Measurements from ENCODE around the gene CACNB4. TPM values are rescaled to one million over a fixed set of nuclear protein-coding genes. Genes with fewer than 3 reads are reported as not detected.

Gene CACNB4
- total and polyA plus RNA-seq, 9 of the 15 experiments (the other 6 are each of a cell fraction or from before 2014, with no cell fraction given): 0.01 to 0.20 (median 0.04) TPM; not detected in 1

GRCh38 chr2:151805343-151805742, 293.5 kb downstream of the CACNB4 start (continued):
- no peak for TF ChIP-seq RFX7 (CRISPR knock-in tag; IDR thresholded peaks at IDR 0.05)
- TF ChIP-seq ZC3H4 (CRISPR knock-in tag; IDR thresholded peaks at IDR 0.05; ENCODE audit: borderline replicate concordance): no peak
- 0 out of 2 replicates have a peak, but pooled peaks have one; percentile 30 for TF ChIP-seq ETV1 (tag; conservative IDR thresholded peaks at IDR 0.05; ENCODE audit: low read depth)
- no peak for TF ChIP-seq HDAC2 (IDR thresholded peaks at IDR 0.05)
- TF ChIP-seq BCL6 (CRISPR knock-in tag; IDR thresholded peaks at IDR 0.05): no peak
- TF ChIP-seq NFE2L1 (tag; IDR thresholded peaks at IDR 0.05; ENCODE audit: borderline replicate concordance, low read depth): no peak
- no peak for TF ChIP-seq EZH2 (IDR thresholded peaks at IDR 0.05; ENCODE audit: borderline replicate concordance, low read depth, low read length)
- no peak for TF ChIP-seq SRSF9 (IDR thresholded peaks at IDR 0.05; ENCODE audit: borderline replicate concordance, low read depth, low read length)
- TF ChIP-seq TRIM24 (IDR thresholded peaks at IDR 0.05): peak; percentile 14 to 53; a peak in 2 of 4 replicates
- TF ChIP-seq MTA2 (IDR thresholded peaks at IDR 0.05; ENCODE audit: low read depth): no peak
- no peak for TF ChIP-seq ARHGAP35 (IDR thresholded peaks at IDR 0.05; ENCODE audit: partially characterized antibody)
- TF ChIP-seq ILF3 (IDR thresholded peaks at IDR 0.05; ENCODE audit: borderline replicate concordance): no peak
- TF ChIP-seq MECOM (CRISPR knock-in tag; IDR thresholded peaks at IDR 0.05): no peak
- no peak for TF ChIP-seq ZNF253 (CRISPR knock-in tag; conservative IDR thresholded peaks at IDR 0.05)
- TF ChIP-seq MXI1 (IDR thresholded peaks at IDR 0.05; ENCODE audit: low read depth, low read length): no peak
- no peak for TF ChIP-seq NELFE (IDR thresholded peaks at IDR 0.05; ENCODE audit: insufficient read depth, insufficient read length)
- no peak for TF ChIP-seq TOE1 (IDR thresholded peaks at IDR 0.05; ENCODE audit: borderline replicate concordance)
- no peak for TF ChIP-seq TOE1 (CRISPR knock-in tag; IDR thresholded peaks at IDR 0.05; ENCODE audit: borderline replicate concordance, low read depth)
- peak; percentile 8; the same call in 1 of the 2 replicates for TF ChIP-seq CXXC5 (CRISPR knock-in tag; IDR thresholded peaks at IDR 0.05)
- TF ChIP-seq CEBPG (CRISPR knock-in tag; IDR thresholded peaks at IDR 0.05): peak; percentile 37; the same call in 1 of the 2 replicates
- TF ChIP-seq CEBPG (tag; conservative IDR thresholded peaks at IDR 0.05 in 1 of 2, IDR thresholded peaks at IDR 0.05 in 1 of 2): peak; percentile 18 to 88; a peak in 3 of 4 replicates
- no peak for TF ChIP-seq SMARCC2 (IDR thresholded peaks at IDR 0.05; ENCODE audit: low read depth)
- no peak for TF ChIP-seq NFATC3 (IDR thresholded peaks at IDR 0.05)
- TF ChIP-seq DMBX1 (CRISPR knock-in tag; IDR thresholded peaks at IDR 0.05; ENCODE audit: borderline replicate concordance): peak; percentile 40; the same call in 1 of the 2 replicates
- TF ChIP-seq E2F5 (CRISPR knock-in tag; IDR thresholded peaks at IDR 0.05): no peak

All from K562 (cell line).